Astrocyte of the spinal cord (primary cell): ENCODE measurements around the gene SNTB2.

Experiments
- DNase-seq: peaks from one replicate; pipeline ENCODE4 v3.0.0; 2011; ENCODE audit warnings: low read depth, low spot score
- H3K4me3 ChIP-seq: 2 replicates; pipeline ENCODE4 v1.5.1; 2011; ENCODE audit warnings: low read depth, mild to moderate bottlenecking, low read length, moderate library complexity
- CTCF ChIP-seq: IDR thresholded peaks from 2 replicates; pipeline ENCODE4 v1.5.1; 2012; ENCODE audit warnings: low read depth, mild to moderate bottlenecking, low read length, inconsistent platforms
- in situ Hi-C: cut with HindIII; loops from 2 replicates; pipeline ENCODE4 v1.10.0; 2017; ENCODE audit warnings: low sequenced_read_pairs

SNTB2 gene

GRCh38 chr16:69169051-69169450 lies 17.9 kb upstream of the SNTB2 start:
- in situ Hi-C loops, result no loop called here
- no peak for TF ChIP-seq CTCF
- no peak overlapping the region for H3K4me3 ChIP-seq
- no peak for DNase-seq

- H3K4me3 ChIP-seq, result no peak overlapping the region
- TF ChIP-seq CTCF, result no peak
- no peak for DNase-seq
- in situ Hi-C loops, result no loop called here
Measured at GRCh38 chr16:69169607-69170352, 17.2 kb upstream of the SNTB2 start.

GRCh38 chr16:69171325-69172084 lies 15.5 kb upstream of the SNTB2 start:
- no peak for TF ChIP-seq CTCF
- H3K4me3 ChIP-seq, result no peak overlapping the region
- DNase-seq, result no peak
- in situ Hi-C loops, result no loop called here

- TF ChIP-seq CTCF, result no peak
- H3K4me3 ChIP-seq, result no peak overlapping the region
- DNase-seq, result peak; percentile 82
- in situ Hi-C loops, result no loop called here
Measured at GRCh38 chr16:69176033-69176800, 10.7 kb upstream of the SNTB2 start.

- no peak for TF ChIP-seq CTCF
- in situ Hi-C loops, result no loop called here
- no peak overlapping the region for H3K4me3 ChIP-seq
- DNase-seq, result peak; percentile 81
Measured at GRCh38 chr16:69179328-69180010, 7.5 kb upstream of the SNTB2 start.

GRCh38 chr16:69180011-69180338 lies 7.0 kb upstream of the SNTB2 start:
- in situ Hi-C loops, result no loop called here
- no peak for DNase-seq
- no peak for TF ChIP-seq CTCF

More at GRCh38 chr16:69180011-69180338, 7.0 kb upstream of the SNTB2 start:
- H3K4me3 ChIP-seq, result no peak overlapping the region
